Raji (cell line): ENCODE measurements around the gene SCIN.

Experiments
- POLR2A ChIP-seq: IDR thresholded peaks from 2 replicates; pipeline ENCODE4 v1.6.1; 2011; ENCODE audit warnings: low read depth, low read length, control low read depth; ENCODE audit not compliant: insufficient read depth

SCIN gene

GRCh38 chr7:12690041-12690878 is 119.7 kb downstream of the SCIN start:
- TF ChIP-seq POLR2A = no peak

GRCh38 chr7:12692035-12692434 is 121.5 kb downstream of the SCIN start:
- no peak for TF ChIP-seq POLR2A

GRCh38 chr7:12692479-12693259 is 122.1 kb downstream of the SCIN start:
- TF ChIP-seq POLR2A = no peak

GRCh38 chr7:12694817-12695216 is 124.3 kb downstream of the SCIN start:
- TF ChIP-seq POLR2A = no peak

GRCh38 chr7:12695965-12696364 is 125.4 kb downstream of the SCIN start:
- no peak for TF ChIP-seq POLR2A

GRCh38 chr7:12699299-12699698 is 128.8 kb downstream of the SCIN start:
- no peak for TF ChIP-seq POLR2A

- TF ChIP-seq POLR2A = no peak
Measured at GRCh38 chr7:12701433-12701832, 130.9 kb downstream of the SCIN start.

GRCh38 chr7:12703881-12704280 is 133.4 kb downstream of the SCIN start:
- no peak for TF ChIP-seq POLR2A

GRCh38 chr7:12705878-12706277 is 135.4 kb downstream of the SCIN start:
- TF ChIP-seq POLR2A = no peak

- no peak for TF ChIP-seq POLR2A
Measured at GRCh38 chr7:12706900-12707536, 136.5 kb downstream of the SCIN start.

GRCh38 chr7:12708314-12708713 is 137.8 kb downstream of the SCIN start:
- TF ChIP-seq POLR2A = no peak
